BLaER1 (cell line): ENCODE results near the gene JADE1.
A peak's percentile ranks its signal among the peaks of the same experiment; 100 is the strongest.

Experiments used
- H3K27ac ChIP-seq: shearing (Covaris generic); formaldehyde crosslinking; 2 replicates; pipeline ENCODE4 v1.8.1; 2022
- H3K27me3 ChIP-seq: shearing (Covaris generic); formaldehyde crosslinking; 2 replicates; pipeline ENCODE4 v1.8.1; 2022
- H3K36me3 ChIP-seq: shearing (Covaris generic); formaldehyde crosslinking; 2 replicates; pipeline ENCODE4 v1.8.1; 2022
- H3K4me1 ChIP-seq: shearing (Covaris generic); formaldehyde crosslinking; 2 replicates; pipeline ENCODE4 v1.8.1; 2022
- H3K4me2 ChIP-seq: shearing (Covaris generic); formaldehyde crosslinking; 2 replicates; pipeline ENCODE4 v1.8.1; 2022
- H3K4me3 ChIP-seq: shearing (Covaris generic); formaldehyde crosslinking; 2 replicates; pipeline ENCODE4 v1.8.1; 2022
- H3K9ac ChIP-seq: shearing (Covaris generic); formaldehyde crosslinking; 2 replicates; pipeline ENCODE4 v1.8.1; 2022
- H3K9me3 ChIP-seq: shearing (Covaris generic); formaldehyde crosslinking; 2 replicates; pipeline ENCODE4 v1.8.1; 2022
- H4K20me1 ChIP-seq: shearing (Covaris generic); formaldehyde crosslinking; 2 replicates; pipeline ENCODE4 v1.8.1; 2022
- Cebpa-rat ChIP-seq: shearing (Covaris generic); IDR thresholded peaks from 2 replicates; pipeline ENCODE4 v1.8.1; 2022

JADE1 gene

GRCh38 chr4:128821151-128821550 is 11.7 kb downstream of the JADE1 start:
- H4K20me1 ChIP-seq = peaks cover 100% of the 10 kb centered on the region
- H3K4me2 ChIP-seq = no peak overlapping the region
- peaks cover 5% of the 10 kb centered on the region; the same call in 1 of the 2 replicates for H3K9me3 ChIP-seq
- no peak overlapping the region for H3K9ac ChIP-seq
- peaks cover 44% of the 10 kb centered on the region for H3K36me3 ChIP-seq
- H3K27me3 ChIP-seq = no peaks in the 10 kb centered on the region
- no peak overlapping the region for H3K27ac ChIP-seq
- TF ChIP-seq Cebpa-rat = no peak
- H3K4me3 ChIP-seq = no peak overlapping the region
- H3K4me1 ChIP-seq = peaks cover 13% of the 10 kb centered on the region

- H3K27me3 ChIP-seq = no peaks in the 10 kb centered on the region
- no peak overlapping the region for H3K4me2 ChIP-seq
- peaks cover 24% of the 10 kb centered on the region for H3K4me1 ChIP-seq
- H4K20me1 ChIP-seq = peaks cover 100% of the 10 kb centered on the region
- peaks cover 31% of the 10 kb centered on the region for H3K36me3 ChIP-seq
- peaks cover 5% of the 10 kb centered on the region; the same call in 1 of the 2 replicates for H3K9me3 ChIP-seq
- H3K9ac ChIP-seq = no peak overlapping the region
- no peak overlapping the region for H3K4me3 ChIP-seq
- no peak for TF ChIP-seq Cebpa-rat
- no peak overlapping the region for H3K27ac ChIP-seq
Measured at GRCh38 chr4:128823025-128823661, 13.6 kb downstream of the JADE1 start.

- Histone ChIP-seq H3K4me2 (peak overlapping the region; percentile 28), H3K9ac (no peak overlapping the region), H3K27ac (no peak overlapping the region), H3K4me3 (no peak overlapping the region), H3K36me3 (peaks cover 30% of the 10 kb centered on the region), H3K27me3 (no peaks in the 10 kb centered on the region), H3K9me3 (0 out of 2 replicates have a peak, but pooled peaks cover 5% of the 10 kb centered on the region), H4K20me1 (peaks cover 100% of the 10 kb centered on the region), H3K4me1 (peaks cover 29% of the 10 kb centered on the region)
- TF ChIP-seq Cebpa-rat = no peak
Measured at GRCh38 chr4:128825226-128825625, 15.7 kb downstream of the JADE1 start.

- TF ChIP-seq Cebpa-rat = no peak
- H3K4me1 ChIP-seq = peaks cover 40% of the 10 kb centered on the region
- peaks cover 100% of the 10 kb centered on the region for H4K20me1 ChIP-seq
- H3K9me3 ChIP-seq = 0 out of 2 replicates have a peak, but pooled peaks cover 5% of the 10 kb centered on the region
- no peak overlapping the region for H3K9ac ChIP-seq
- H3K27me3 ChIP-seq = no peaks in the 10 kb centered on the region
- peaks cover 37% of the 10 kb centered on the region for H3K36me3 ChIP-seq
- H3K4me3 ChIP-seq = no peak overlapping the region
- H3K4me2 ChIP-seq = no peak overlapping the region
- H3K27ac ChIP-seq = no peak overlapping the region
Measured at GRCh38 chr4:128827296-128827695, 17.8 kb downstream of the JADE1 start.

- Histone ChIP-seq H4K20me1 (peaks cover 100% of the 10 kb centered on the region), H3K9me3 (0 out of 2 replicates have a peak, but pooled peaks cover 5% of the 10 kb centered on the region), H3K27ac (no peak overlapping the region), H3K4me1 (peaks cover 29% of the 10 kb centered on the region), H3K9ac (no peak overlapping the region), H3K36me3 (peaks cover 74% of the 10 kb centered on the region), H3K4me3 (no peak overlapping the region), H3K27me3 (no peaks in the 10 kb centered on the region), H3K4me2 (peak overlapping the region; percentile 17)
- no peak for TF ChIP-seq Cebpa-rat
Measured at GRCh38 chr4:128830906-128831503, 21.5 kb downstream of the JADE1 start.

- no peak overlapping the region for H3K27ac ChIP-seq
- 0 out of 2 replicates have a peak, but pooled peaks cover 5% of the 10 kb centered on the region for H3K9me3 ChIP-seq
- no peaks in the 10 kb centered on the region for H3K27me3 ChIP-seq
- peaks cover 76% of the 10 kb centered on the region for H3K36me3 ChIP-seq
- H3K9ac ChIP-seq = no peak overlapping the region
- H3K4me3 ChIP-seq = no peak overlapping the region
- H3K4me2 ChIP-seq = no peak overlapping the region
- TF ChIP-seq Cebpa-rat = no peak
- H4K20me1 ChIP-seq = peaks cover 98% of the 10 kb centered on the region
- peaks cover 22% of the 10 kb centered on the region for H3K4me1 ChIP-seq
Measured at GRCh38 chr4:128831531-128832242, 22.2 kb downstream of the JADE1 start.

- no peak overlapping the region for H3K9ac ChIP-seq
Measured at GRCh38 chr4:128832243-128832625, 22.7 kb downstream of the JADE1 start.

GRCh38 chr4:128835498-128836222 is 26.2 kb downstream of the JADE1 start:
- Histone ChIP-seq H3K9me3 (no peaks in the 10 kb centered on the region), H3K4me2 (no peak overlapping the region), H4K20me1 (peaks cover 98% of the 10 kb centered on the region), H3K36me3 (peaks cover 82% of the 10 kb centered on the region), H3K9ac (no peak overlapping the region), H3K4me3 (no peak overlapping the region), H3K27me3 (no peaks in the 10 kb centered on the region), H3K4me1 (peaks cover 15% of the 10 kb centered on the region), H3K27ac (no peak overlapping the region)
- TF ChIP-seq Cebpa-rat = no peak

More at GRCh38 chr4:128832243-128832625, 22.7 kb downstream of the JADE1 start:
- TF ChIP-seq Cebpa-rat = no peak
- Histone ChIP-seq H3K4me1 (peaks cover 17% of the 10 kb centered on the region), H3K27ac (no peak overlapping the region), H4K20me1 (peaks cover 98% of the 10 kb centered on the region), H3K4me3 (no peak overlapping the region), H3K36me3 (peaks cover 82% of the 10 kb centered on the region), H3K27me3 (no peaks in the 10 kb centered on the region), H3K9me3 (0 out of 2 replicates have a peak, but pooled peaks cover 5% of the 10 kb centered on the region), H3K4me2 (no peak overlapping the region)

GRCh38 chr4:128837198-128837597 is 27.7 kb downstream of the JADE1 start:
- Histone ChIP-seq H3K27me3 (no peaks in the 10 kb centered on the region), H3K4me3 (no peak overlapping the region), H3K4me1 (peaks cover 14% of the 10 kb centered on the region), H3K27ac (no peak overlapping the region), H3K9me3 (no peaks in the 10 kb centered on the region), H3K4me2 (no peak overlapping the region), H3K9ac (no peak overlapping the region), H4K20me1 (peaks cover 98% of the 10 kb centered on the region), H3K36me3 (peaks cover 87% of the 10 kb centered on the region)
- no peak for TF ChIP-seq Cebpa-rat
